Vagina (tissue), 2 donors: ENCODE data around the gene MCOLN2. TPM values are rescaled to one million over a fixed set of nuclear protein-coding genes. Genes with fewer than 3 reads are reported as not detected.

ENCODE experiments used
- DNase-seq, 2 donors: peaks; one replicate each; pipeline ENCODE4 v3.0.0-alpha.2; 2017; ENCODE audit errors: extremely low spot score in 2 of 2
- H3K27ac ChIP-seq: fragments of 200-600 bp; sonication (generic); one replicate; pipeline ENCODE4 v1.5.1; 2019
- H3K27me3 ChIP-seq: fragments of 200-600 bp; sonication (generic); one replicate; pipeline ENCODE4 v1.5.1; 2019
- H3K36me3 ChIP-seq, 2 donors: fragments of 200-600 bp; sonication (generic); one replicate each; pipeline ENCODE4 v1.5.1; 2017 to 2019
- H3K4me1 ChIP-seq: fragments of 200-600 bp; sonication (generic); one replicate; pipeline ENCODE4 v1.5.1; 2019
- H3K4me3 ChIP-seq, 2 donors: fragments of 200-600 bp; sonication (generic); 1 replicate in 1 of 2; 2 replicates in 1 of 2; pipeline ENCODE4 v1.5.1; 2016 to 2019
- H3K9me3 ChIP-seq: fragments of 200-600 bp; sonication (generic); one replicate; pipeline ENCODE4 v1.5.1; 2019
- CTCF ChIP-seq, 3 experiments: fragments of 450-650 bp in 2 of 3; fragments of 200-600 bp in 1 of 3; sonication (generic) in 1 of 3; IDR thresholded peaks; one replicate each; pipeline ENCODE4 v1.5.1; 2017 to 2019; ENCODE audit warnings: antibody characterized with exemption in 3 of 3, mild to moderate bottlenecking in 2 of 3, moderate library complexity in 2 of 3
- POLR2A ChIP-seq, 2 donors: fragments of 450-650 bp; IDR thresholded peaks; one replicate each; pipeline ENCODE4 v1.6.1; 2017; ENCODE audit warnings: antibody characterized with exemption in 2 of 2, mild to moderate bottlenecking in 2 of 2, moderate library complexity in 2 of 2
- POLR2AphosphoS5 ChIP-seq, 2 donors: sonication (generic); formaldehyde crosslinking; IDR thresholded peaks; one replicate each; pipeline ENCODE4 v1.9.0; 2017; ENCODE audit warnings: antibody characterized with exemption in 2 of 2, mild to moderate bottlenecking in 2 of 2, low read depth in 1 of 2; ENCODE audit not compliant: insufficient read depth in 1 of 2
- intact Hi-C: fragments of 100-400 bp; cut with DNase I; formaldehyde crosslinking; loops from one replicate; pipeline ENCODE4 v1.15.1; 2023
- total RNA-seq: library from RNA; depleted of rRNA; stranded (reverse); fragments of >200 nt; gene quantifications from one replicate; pipeline ENCODE4 v1.2.3, GENCODE V29; 2016

MCOLN2 gene
- total RNA-seq, 1 donor from 2014 or later, result 1.7 TPM

DNA sequence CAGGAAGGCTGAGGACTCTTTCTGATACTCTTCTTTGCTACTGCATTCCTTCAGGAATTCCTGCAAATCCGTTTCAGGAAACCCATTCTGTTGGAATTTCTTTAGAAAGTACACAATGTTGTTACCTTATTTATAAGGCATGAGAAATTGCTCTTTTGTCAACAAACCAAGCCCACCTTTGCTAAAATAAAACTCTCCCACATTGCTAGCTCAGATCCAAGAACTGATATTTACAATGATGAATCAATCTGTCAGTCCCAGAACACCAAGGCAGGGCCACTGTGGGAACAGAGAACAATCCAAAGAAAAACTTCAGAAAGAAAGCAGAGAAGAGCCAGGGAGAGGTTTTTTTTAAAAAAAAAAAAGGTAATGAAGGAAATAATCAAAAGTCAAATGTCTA, 67.3 kb downstream of the MCOLN2 start:
- Histone ChIP-seq H3K4me3 (no peak overlapping the region), H3K27me3 (no peaks in the 10 kb centered on the region), H3K27ac (no peak overlapping the region), H3K4me1 (no peaks in the 10 kb centered on the region), H3K9me3 (no peaks in the 10 kb centered on the region), H3K36me3 (no peaks in the 10 kb centered on the region)
- intact Hi-C loops, result no loop called here
- no peak for DNase-seq
- no peak for TF ChIP-seq POLR2AphosphoS5 (IDR thresholded peaks at IDR 0.05; ENCODE audit: insufficient read depth in 1 of 2, low read depth in 1 of 2)
- no peak for TF ChIP-seq POLR2A (IDR thresholded peaks at IDR 0.05)
- no peak for TF ChIP-seq CTCF (IDR thresholded peaks at IDR 0.05)

- Histone ChIP-seq H3K9me3 (no peaks in the 10 kb centered on the region), H3K27ac (no peak overlapping the region), H3K27me3 (no peaks in the 10 kb centered on the region), H3K4me3 (no peak overlapping the region), H3K36me3 (no peaks in the 10 kb centered on the region), H3K4me1 (no peaks in the 10 kb centered on the region)
- intact Hi-C loops, result no loop called here
- DNase-seq, result no peak
- TF ChIP-seq POLR2AphosphoS5 (IDR thresholded peaks at IDR 0.05; ENCODE audit: insufficient read depth in 1 of 2, low read depth in 1 of 2) (no peak), POLR2A (IDR thresholded peaks at IDR 0.05) (no peak), CTCF (IDR thresholded peaks at IDR 0.05) (no peak)
Measured at GRCh38 chr1:84928979-84929378, 67.9 kb downstream of the MCOLN2 start.

DNA sequence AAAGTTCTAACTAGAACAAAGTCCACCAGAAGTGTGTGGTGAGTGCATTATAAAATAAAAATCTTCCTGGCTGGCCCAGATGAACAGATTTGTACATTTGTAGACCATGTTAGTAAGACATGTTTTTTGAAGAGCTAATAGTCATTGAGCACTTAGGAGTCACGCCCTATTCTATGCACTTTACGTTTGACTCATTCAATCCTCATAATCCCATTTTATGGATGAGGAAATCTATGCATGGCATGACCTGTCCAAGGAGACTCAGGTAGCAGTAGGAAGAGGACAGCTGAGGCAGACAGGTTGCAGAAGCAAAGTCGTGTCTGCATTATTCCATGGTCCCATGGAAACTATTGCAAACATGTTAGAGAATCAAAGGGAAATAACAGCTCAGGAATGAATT, 73.6 kb downstream of the MCOLN2 start:
- H3K4me1 ChIP-seq, result no peaks in the 10 kb centered on the region
- H3K4me3 ChIP-seq, result no peak overlapping the region
- H3K27ac ChIP-seq, result no peak overlapping the region
- H3K36me3 ChIP-seq, result no peaks in the 10 kb centered on the region
- no peaks in the 10 kb centered on the region for H3K9me3 ChIP-seq
- H3K27me3 ChIP-seq, result no peaks in the 10 kb centered on the region
- TF ChIP-seq POLR2AphosphoS5 (IDR thresholded peaks at IDR 0.05; ENCODE audit: insufficient read depth in 1 of 2, low read depth in 1 of 2) (no peak), CTCF (IDR thresholded peaks at IDR 0.05) (no peak), POLR2A (IDR thresholded peaks at IDR 0.05) (no peak)
- DNase-seq, result no peak
- intact Hi-C loops, result no loop called here

DNA sequence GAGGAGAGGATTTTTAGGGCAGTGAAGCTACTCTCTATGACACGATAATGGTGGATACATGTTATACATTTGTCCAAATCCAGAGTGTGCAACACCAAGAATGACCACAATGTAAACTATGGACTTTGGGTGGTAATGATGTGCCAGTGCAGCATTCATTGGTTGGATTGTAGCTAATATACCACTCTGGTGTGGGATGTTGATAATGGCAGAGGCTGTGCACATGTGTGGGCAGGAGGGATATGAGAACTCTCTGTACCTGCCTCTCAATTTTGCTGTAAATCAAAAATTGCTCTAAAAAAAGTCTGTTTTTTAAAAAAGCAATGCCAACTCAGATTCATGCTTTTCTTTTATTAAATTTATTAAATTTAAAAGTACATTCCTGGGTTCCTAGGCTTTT, 76.8 kb downstream of the MCOLN2 start:
- no peak for DNase-seq
- Histone ChIP-seq H3K4me1 (no peaks in the 10 kb centered on the region), H3K27me3 (no peaks in the 10 kb centered on the region), H3K4me3 (no peak overlapping the region), H3K36me3 (no peaks in the 10 kb centered on the region), H3K9me3 (no peaks in the 10 kb centered on the region), H3K27ac (no peak overlapping the region)
- intact Hi-C loops, result loop anchor here (1.0 kb wide), 1 partner anchor 46 kb away; no protein-coding TSS in a partner anchor
- TF ChIP-seq CTCF (IDR thresholded peaks at IDR 0.05), result no peak
- TF ChIP-seq POLR2A (IDR thresholded peaks at IDR 0.05), result no peak
- TF ChIP-seq POLR2AphosphoS5 (IDR thresholded peaks at IDR 0.05; ENCODE audit: insufficient read depth in 1 of 2, low read depth in 1 of 2), result no peak

DNA sequence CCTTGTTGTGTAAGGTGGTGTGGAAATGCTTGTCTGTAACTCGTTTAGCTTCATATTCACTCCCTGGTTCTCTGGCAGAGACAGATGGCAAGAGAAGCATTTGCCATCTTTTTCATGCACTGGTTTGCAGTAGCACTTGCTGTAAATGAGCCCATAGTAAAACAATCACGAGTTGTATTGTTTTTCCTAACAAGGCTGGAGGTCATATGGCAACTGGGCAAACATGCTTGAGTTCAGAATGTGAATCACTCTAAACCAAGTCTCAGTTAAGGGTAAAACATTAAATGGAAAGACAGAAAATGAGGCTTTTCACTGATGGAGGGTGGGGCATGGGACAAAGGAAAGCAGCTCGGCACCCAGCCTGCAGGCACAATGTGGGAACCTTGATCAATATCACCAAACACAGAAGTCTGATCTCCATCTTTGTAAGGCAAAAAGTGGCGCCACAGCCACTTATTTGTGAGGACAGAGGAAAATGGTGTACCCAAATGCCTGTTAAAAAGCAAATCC, 77.4 kb downstream of the MCOLN2 start:
- intact Hi-C loops, result no loop called here

More for the DNA sequence above, 77.4 kb downstream of the MCOLN2 start:
- H3K27ac ChIP-seq, result no peak overlapping the region
- H3K4me3 ChIP-seq, result no peak overlapping the region
- TF ChIP-seq CTCF (IDR thresholded peaks at IDR 0.05) (no peak), POLR2AphosphoS5 (IDR thresholded peaks at IDR 0.05; ENCODE audit: insufficient read depth in 1 of 2, low read depth in 1 of 2) (no peak), POLR2A (IDR thresholded peaks at IDR 0.05) (no peak)
- no peaks in the 10 kb centered on the region for H3K9me3 ChIP-seq
- no peak for DNase-seq
- H3K36me3 ChIP-seq, result no peaks in the 10 kb centered on the region
- no peaks in the 10 kb centered on the region for H3K4me1 ChIP-seq
- H3K27me3 ChIP-seq, result no peaks in the 10 kb centered on the region
